Muscle of arm (tissue), 12 donors: ENCODE measurements around the gene IFT22. TPM values are rescaled to one million over a fixed set of nuclear protein-coding genes. Genes with fewer than 3 reads are reported as not detected.
"Not testable (repeated sequence)": the region's sequence is repeated elsewhere in the genome, so short reads cannot be mapped to it uniquely, and the experiment has no call there.

ENCODE experiments used
- DNase-seq: peaks from one replicate; pipeline ENCODE4 v3.0.0-alpha.2; 2013
- polyA plus RNA-seq, 12 donors: library from polyadenylated mRNA; unstranded; fragments of 120-200 nt; gene quantifications; one replicate each; pipeline ENCODE4 v1.2.1, GENCODE V29; 2013; ENCODE audit not compliant: insufficient read length in 12 of 12

Gene IFT22
- polyA plus RNA-seq, 12 donors = 14.3 to 30.4 (median 27.8) TPM; not detected in 1

DNA sequence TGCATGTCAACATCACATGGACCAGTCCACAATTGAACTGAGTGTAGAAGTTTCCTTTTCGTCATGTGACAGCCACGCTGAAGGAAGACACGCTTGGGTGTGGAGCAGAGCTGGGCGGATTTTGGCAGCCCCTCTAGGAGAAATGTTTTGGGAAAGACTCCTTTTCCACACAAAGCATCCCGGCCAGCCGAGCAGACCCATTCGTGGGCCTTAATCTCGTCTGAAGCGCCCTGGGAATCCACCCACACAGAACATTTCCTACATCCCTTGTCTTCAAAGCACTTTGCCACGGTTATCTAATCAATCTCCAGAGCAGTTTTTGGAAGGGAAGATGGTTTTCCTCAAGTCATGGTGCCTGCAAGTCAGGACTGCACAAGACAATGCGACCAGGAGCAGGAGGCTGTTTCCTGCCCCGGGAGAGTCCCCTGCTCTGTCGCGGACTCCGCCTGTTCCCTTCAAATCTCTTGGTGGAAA lies 8.4 kb upstream of the IFT22 start:
- no peak for DNase-seq

DNA sequence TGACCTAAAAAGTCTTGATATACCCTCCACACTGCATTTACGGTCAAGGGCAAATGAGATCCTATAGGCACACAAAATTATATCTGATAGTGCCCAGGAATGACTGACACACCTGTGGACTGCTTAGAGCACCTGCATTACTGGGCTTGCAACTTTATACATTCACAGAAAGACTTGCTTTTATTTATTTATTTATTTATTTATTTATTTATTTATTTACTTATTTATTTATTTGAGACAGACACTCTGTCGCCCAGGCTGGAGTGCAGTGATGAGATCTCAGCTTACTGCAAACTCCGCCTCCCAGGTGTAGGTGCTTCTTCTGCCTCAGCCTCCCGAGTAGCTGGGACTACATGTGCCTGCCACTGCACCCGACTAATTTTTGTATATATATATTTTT lies 6.5 kb upstream of the IFT22 start:
- no peak for DNase-seq

DNA sequence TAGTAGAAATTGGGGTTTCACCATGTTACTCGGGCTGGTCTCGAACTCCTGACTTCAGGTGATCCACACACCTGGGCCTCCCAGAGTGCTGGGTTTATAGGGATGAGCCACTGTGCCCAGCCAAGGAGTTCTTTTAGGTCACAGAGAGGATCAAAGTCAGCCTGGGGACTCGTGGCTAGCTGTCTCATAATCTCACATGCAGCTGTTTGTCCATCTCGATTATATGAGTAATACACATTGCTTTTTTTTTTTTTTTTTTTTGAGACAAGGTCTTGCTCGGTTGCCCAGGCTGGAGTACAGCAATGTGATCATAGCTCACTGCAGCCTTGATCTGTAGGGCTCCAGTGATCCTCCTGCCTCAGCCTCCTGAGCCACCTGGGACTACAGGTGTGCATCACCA lies 2.2 kb downstream of the IFT22 start:
- DNase-seq = no peak

DNA sequence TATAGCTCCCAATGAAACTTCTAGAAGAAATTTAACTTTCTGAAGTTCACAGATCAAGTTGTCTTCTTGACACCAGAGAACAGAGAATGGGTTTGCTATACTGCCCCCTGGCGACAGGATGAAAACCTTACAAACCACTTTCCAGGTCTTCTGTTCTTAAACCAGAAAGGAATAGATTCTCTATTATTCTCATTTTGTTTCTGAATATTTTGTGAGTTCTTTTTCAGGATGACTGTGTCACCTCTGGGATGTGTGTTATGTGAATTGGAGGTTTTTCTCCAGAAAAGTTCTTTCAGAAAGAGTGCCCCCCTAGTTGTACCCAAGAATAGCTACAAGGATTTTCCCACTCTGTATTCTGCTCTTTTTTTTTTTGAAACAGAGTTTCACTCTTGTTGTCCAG lies 6.3 kb downstream of the IFT22 start:
- no peak for DNase-seq

DNA sequence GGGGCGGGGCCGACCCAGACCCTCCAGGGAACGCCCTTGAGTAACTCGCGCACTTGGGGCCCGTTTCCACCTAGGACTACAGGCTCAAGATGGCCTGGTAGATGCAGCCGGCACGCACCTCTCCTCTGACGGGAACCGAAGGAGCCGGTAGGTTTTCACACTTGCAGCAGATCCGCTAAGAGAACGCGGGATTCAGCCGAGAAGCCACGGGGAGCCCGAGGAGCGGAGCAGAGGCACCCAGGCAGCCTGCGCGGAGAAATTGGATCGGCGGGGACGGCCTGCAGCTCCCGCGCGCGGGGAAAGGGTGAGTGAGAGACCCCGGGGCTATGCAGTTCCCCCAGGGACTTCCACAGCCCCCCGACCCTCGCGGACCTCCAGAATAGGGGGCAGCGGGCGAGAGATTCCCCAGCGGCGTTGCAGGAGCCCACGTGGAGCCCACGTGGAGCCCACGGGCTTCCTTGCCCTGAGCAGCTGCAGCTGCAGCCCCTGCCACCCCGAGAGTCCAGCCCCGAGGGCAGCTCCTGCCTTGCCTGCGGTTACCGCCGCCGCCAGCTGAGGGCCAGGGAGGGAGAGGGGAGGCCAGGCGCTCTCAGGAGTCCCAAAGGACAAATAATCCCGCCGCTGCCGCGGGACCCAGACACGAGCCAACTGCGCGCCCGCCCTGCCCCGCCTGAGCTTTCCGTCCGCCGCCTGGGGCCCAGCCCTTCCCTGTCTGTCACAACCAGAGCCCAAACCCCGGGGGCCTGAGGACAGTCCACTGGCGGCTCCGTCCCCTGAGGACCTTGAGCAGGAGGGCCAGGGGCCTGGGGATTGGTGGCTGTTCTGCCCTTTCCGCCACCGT lies 13.1 kb downstream of the IFT22 start:
- no peak for DNase-seq

DNA sequence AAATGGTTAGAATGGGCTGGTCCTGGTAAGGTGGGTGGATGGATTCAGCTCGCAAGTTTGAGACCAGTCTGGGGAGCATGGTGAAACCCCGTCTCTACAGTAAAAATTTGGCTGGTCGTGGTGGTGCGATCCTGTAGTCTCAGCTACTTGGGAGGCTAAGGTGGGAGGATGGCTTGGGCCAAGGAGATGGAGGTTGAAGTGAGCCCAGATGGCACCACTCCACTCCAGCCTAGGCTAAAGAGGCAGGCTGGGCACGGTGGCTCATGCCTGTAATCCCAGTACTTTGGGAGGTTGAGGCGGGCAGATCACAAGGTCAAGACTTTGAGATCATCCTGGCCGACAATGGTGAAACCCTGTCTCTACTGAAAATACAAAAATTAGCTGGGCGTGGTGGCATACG lies 15.3 kb downstream of the IFT22 start:
- no peak for DNase-seq

DNA sequence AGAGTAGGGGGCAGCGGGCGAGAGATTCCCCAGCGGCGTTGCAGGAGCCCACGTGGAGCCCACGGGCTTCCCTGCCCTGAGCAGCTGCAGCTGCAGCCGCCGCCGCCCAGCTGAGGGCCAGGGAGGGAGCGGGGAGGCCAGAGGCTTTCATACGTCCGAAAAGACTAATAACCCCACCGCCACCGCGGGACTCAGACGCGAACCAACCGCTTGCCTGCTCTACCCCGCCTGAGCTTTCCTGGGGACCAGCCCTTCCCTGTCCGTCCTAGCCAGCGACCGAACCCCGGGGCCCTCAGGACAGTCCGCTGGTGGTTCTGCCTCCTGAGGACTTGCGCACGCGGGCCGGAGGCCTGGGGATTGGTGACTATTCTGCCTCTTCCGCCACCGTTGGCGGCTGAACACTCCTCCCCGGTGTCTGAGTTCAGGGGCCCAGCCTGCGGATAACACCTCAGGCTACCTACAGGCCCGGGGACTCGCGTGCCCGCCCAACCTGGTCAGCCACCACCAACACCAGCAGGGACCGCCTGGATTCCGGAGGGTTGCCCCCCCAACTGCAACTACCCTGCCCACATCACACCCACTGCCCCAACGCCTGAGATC lies 18.4 kb downstream of the IFT22 start:
- DNase-seq = no peak

DNA sequence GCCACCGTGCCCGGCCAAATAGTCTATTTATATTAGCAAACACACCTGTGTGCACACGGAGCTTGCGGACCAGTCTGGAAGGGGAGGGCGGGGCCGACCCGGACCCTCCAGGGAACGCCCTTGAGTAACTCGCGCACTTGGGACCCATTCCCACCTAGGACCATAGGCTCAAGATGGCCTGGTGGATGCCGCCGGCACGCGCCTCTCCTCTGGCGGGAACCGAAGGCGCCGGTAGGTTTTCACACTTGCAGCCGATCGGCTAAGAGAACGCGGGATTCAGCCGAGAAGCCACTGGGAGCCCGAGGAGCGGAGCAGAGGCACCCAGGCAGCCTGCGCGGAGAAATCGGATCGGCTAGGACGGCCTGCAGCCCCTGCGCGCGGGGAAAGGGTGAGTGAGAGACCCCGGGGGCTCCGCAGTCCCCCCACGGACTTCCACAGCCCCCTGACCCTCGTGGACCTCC lies 18.9 kb downstream of the IFT22 start:
- no peak for DNase-seq

DNA sequence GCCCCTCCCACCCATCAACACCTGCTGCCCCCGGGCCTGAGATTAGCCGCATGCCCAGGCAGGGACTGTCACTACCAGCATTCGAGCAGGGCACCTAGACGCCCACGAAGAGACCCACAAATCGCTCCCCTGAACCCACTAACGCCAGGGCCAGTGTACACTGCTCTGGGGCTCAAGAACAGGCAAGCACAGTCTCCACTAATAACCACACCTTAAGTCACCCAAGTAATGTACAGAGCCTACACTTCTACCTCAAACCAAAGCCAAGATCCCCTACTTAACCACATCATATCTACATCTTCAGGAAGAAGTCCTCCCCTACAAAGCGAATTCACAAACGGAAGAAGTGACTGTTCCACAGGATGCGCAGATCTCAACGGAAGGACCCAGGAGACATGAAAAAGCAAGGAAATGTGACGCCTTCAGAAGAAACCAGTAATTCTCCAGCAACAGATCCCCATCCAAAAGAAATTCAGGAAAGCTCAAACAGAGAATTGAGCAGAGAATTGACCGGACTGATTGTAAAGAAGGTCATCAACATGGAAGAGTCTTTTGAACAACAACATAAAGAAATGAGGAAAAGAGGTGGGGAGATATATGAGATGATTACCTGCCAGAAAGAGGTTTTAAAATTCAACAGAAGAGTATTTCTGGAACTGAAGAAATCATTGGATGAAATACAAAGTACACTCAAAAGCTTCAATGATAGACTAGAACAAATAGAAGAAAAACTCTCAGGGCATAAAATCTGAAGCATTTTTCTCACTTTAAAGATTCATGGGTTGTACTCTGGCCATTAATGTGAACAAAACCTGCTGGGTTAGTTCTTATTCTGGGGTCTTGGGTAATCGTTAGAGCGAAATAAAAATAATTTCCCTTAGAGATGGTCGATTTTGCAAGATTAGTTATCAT lies 20.9 kb downstream of the IFT22 start:
- DNase-seq = no peak

DNA sequence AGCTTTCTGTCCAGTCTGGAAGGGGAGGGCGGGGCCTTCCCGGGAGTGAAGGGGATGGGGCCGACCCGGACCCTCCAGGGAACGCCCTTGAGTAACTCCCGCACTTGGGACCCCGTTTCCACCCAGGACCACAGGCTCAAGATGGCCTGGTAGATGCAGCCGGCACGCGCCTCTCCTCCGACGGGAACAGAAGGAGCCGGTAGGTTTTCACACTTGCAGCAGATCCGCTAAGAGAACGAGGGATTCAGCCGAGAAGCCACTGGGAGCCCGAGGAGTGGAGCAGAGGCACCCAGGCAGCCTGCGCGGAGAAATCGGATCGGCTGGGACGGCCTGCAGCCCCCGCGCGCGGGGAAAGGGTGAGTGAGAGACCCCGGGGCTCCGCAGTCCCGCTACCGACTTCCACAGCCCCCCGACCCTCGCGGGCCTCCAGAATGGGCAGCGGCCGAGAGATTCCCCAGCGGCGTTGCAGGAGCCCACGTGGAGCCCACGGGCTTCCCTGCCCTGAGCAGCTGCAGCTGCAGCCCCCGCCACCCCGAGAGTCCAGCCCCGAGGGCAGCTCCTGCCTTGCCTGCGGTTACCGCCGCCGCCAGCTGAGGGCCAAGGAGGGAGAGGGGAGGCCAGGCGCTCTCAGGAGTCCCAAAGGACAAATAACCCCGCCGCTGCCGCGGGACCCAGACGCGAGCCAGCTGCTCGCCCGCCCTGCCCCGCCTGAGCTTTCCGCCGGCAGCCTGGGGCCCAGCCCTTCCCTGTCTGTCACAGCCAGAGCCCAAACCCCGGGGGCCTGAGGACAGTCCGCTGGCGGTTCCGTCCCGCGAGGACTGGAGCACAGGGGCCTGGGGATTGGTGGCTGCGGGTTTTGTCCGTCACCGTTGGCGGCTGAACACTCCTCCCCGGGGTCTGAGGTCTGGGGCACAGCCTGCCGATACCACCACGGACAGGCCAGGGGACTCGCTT lies 21.8 kb downstream of the IFT22 start:
- DNase-seq = no peak

DNA sequence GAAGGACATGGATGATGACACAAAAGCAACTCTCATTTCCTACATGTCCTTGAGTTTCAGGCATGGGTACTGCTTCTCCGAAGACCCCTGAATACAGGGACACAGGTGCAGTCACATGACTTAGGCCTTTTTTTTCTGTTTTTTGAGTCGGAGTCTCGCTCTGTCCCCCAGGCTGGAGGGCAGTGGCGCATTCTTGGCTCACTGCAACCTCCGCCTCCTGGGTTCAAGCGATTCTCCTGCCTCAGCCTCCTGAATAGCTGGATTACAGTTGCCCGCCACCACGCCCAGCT lies 26.8 kb downstream of the IFT22 start:
- no peak for DNase-seq

DNA sequence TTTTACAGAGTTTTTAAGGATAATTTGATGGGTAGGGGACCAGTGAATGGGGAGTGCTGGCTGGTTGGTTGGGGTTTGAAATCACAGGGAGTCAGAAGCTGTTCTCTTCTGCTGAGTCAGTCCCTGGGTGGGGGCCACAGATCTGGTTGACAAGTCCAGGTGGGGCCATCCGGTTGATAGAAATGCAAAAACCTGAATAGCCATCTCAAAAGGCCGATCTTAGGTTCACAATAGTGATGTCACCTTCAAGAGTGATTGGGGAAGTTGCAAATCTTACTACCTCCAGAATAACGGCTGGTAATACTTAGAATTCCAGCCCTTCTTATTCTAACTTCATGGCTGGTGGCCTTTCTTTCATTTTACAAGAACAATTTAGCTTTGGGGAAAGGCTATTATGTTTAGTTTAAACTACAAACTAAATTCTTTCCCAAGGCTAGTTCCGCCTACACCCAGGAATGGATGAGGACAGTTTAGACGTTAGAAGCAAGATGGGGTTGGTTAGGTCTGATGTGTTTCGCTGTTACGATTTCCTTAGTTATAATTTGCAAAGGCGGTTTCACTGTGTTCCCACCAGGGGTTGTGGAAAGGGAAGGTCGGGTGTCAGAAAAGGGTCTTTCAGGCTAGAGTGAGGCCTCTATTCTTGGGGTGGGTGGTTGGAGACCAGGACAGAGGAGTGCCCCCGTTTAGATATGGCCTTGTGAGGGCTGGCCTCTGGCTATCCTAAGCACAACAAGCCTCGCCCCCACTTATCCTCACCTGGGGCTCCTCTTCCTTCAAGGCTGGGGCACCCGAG lies 27.4 kb downstream of the IFT22 start:
- DNase-seq = no peak

DNA sequence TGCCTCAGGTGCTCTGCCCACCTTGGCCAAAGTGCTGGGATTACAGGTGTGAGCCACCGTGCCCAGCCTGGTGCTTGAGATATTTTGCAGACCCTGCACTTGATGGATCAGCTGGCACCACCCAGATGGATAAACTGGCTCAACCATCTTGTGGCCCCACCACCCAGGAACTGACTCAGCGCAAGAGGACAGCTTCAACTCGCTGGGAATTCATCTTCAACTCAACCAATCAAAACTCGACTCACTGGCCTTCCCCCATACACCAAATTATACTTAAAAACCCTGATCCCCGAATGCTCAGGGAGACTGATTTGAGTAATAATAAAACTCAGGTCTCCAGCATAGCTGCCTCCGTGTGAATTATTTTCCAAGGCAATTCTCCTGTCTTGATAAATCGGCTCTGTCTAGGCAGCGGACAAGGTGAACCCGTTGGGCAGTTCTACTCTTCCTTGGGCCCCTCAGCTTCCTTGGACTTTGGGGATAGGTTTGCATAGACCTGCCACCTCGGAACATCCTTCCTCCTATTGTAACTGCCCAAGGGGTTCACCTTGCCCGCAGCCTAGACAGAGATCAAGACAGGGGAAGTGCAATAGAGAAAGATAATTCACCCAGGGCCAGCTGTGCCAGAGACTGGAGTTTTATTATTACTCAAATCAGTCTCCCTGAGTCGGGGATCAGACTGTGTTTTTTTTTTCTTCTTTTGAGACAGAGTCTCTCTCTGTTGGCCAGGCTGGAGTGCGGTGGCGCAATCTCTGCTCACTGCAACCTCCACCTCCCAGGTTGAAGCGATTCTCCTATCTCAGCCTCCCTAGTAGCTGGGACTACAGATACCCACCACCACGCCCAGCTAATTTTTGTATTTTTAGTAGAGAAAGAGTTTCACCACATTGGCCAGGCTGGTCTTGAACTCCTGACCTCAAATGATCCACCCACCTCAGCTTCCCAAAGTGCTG lies 28.3 kb downstream of the IFT22 start:
- DNase-seq = not testable (repeated sequence)

DNA sequence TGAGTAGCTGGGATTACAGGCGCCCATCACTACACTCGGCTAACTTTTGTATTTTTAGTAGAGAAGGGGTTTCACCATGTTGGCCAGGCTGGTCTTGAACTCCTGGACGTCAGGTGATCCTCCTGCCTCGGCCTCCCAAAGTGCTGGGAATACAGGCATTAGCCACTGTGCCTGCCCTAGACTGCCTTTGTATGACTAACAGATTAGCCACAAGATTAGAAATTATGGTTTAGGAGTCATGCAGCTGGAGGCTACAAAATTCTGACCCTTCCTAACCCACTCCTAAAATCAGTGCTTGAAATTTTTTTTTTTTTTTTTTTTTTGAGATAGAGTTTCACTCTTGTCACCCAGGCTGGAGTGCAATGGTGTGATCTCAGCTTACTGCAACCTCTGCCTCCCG lies 29.0 kb downstream of the IFT22 start:
- DNase-seq = not testable (repeated sequence)

DNA sequence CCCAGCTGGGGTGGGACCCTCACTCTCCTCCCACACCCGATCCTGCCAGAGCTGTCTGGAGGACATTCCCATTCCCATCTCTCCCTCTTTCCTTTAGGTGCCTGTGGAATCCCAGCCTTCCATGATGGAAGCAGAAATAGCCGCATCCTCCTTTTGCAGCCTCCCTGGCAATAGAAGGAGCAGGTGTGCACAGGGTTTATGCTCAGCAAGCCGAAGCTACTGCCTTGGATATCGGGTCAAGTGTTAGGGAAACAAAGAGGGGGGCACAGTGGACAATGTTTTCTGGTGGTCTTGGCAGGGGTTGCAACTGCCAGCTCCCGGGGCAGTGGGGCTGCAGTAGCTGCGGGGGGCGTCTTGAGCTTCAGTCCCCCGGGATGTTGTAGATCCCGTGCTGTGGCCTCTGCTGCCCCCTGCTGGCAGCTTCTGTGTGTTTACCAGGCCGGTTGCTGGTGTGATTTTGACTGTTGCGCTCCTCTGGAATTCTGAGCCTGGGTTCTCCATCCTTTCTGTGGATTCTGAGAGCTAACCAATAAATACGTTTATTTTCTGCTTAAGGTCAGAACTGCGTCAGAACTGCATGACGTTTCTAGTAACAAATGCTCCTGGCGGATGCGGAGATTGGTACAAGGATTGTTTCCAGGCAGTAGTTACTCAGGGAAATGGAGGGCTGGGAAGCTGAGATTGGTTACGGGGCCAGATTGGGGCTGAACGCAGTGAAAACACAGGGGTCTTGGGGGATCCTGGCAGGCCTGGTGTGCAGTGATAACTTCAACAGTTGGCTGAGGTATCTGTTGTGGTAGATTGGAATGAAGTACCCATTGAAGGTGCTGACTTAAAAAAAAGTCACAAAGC lies 31.2 kb downstream of the IFT22 start:
- not testable (repeated sequence) for DNase-seq

DNA sequence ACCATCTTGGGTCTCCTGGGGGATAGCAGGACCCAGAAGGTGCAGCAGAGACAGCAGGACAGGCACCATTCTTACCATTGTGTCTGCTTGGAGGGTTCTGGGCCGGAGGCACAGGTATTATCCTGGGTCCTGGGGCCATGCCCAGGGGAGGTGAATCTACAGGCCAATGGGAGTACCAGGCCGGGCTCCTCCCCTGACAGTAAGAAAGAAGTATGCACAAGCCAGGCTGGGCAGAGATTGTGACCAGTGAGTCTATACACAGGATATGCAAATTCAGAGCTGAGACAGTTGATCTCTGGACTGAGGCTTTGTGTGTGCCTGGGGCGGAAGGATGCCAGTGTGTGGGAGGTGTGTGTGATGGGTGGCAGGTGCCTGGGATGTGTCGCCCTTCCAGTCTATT lies 31.9 kb downstream of the IFT22 start:
- not testable (repeated sequence) for DNase-seq

DNA sequence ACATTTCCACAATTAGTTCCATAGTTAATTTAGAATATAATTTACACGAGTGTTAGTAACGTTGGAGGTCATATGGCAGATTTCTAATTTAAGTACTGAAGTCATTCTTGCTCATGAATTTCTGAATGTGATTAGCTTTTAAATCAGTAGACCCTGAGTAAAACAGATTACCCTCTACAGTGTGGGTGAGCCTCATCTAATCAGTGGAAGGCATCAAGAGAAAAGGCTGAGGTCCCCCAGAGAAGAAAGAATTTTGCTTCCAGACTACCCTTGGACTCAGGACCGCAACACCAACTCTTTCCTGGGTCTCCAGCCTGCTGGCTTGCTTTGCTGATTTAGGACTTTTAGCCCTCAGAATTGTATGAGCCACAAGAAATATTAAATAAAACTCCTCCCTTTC lies 33.2 kb downstream of the IFT22 start:
- no peak for DNase-seq

DNA sequence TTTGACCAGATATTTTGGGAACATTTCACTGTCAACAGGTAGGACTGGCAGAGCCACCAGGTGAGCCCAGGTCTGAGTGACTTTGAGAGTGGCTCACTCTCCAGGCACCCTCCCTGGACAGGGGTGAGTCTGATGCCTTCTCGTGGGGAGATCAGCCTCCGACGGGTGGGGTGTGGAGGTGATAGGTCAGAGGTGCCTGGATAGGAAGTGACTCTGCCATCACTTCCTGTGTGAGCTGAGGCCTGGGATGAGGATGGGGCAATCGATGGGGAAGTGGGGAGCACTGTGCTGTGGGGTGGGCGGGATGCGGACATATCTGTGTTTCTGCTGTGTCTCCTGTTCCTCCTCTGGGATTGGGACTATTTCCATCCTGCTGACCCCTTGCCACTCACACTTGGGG lies 34.6 kb downstream of the IFT22 start:
- DNase-seq = no peak
